Activated T-helper 1 cell treated with anti-CD3 and anti-CD28 coated beads, Interleukin-12 subunit alpha, Interleukin-12 subunit beta, Interleukin-2, Interleukin-4 antibody, amounts not matched to agents 30 ng/mL and 10 ng/mL and 1 ng/mL, durations not matched to agents 14 hours and 24 hours and 36 hours (primary cell): Measurements from ENCODE around the gene SOX14. TPM values are rescaled to one million over a fixed set of nuclear protein-coding genes. Genes with fewer than 3 reads are reported as not detected.

ENCODE experiments used
- DNase-seq: peaks from one replicate; pipeline ENCODE4 v3.0.0; 2021; ENCODE audit warnings: low spot score
- H3K27ac Mint-ChIP-seq: one replicate; pipeline ENCODE4 v1.8.0; 2021; ENCODE audit warnings: mild to moderate bottlenecking, mixed read lengths
- H3K27me3 Mint-ChIP-seq: one replicate; pipeline ENCODE4 v1.8.0; 2022; ENCODE audit warnings: mild to moderate bottlenecking, moderate library complexity, mixed read lengths; ENCODE audit not compliant: insufficient read depth
- H3K36me3 Mint-ChIP-seq: one replicate; pipeline ENCODE4 v1.8.0; 2021; ENCODE audit warnings: low read depth, mixed read lengths
- H3K4me1 Mint-ChIP-seq: one replicate; pipeline ENCODE4 v1.8.0; 2021; ENCODE audit warnings: low read depth, mixed read lengths
- H3K4me3 Mint-ChIP-seq: one replicate; pipeline ENCODE4 v1.8.0; 2021; ENCODE audit warnings: mild to moderate bottlenecking, moderate library complexity, mixed read lengths
- H3K9me3 Mint-ChIP-seq: one replicate; pipeline ENCODE4 v1.8.0; 2021; ENCODE audit warnings: mixed read lengths
- intact Hi-C: fragments of 100-400 bp; cut with micrococcal nuclease; formaldehyde crosslinking; loops from one replicate; pipeline ENCODE4 v1.15.1; 2024
- total RNA-seq: library from RNA; stranded (reverse); gene quantifications from 2 replicates; pipeline ENCODE4 v1.2.3, GENCODE V29; 2022

SOX14 gene
- total RNA-seq, result not detected in 2 replicates

- no peaks in the 10 kb centered on the region for H3K4me1 Mint-ChIP-seq
- peak within 1 kb of the TSS; percentile 33 for H3K4me3 Mint-ChIP-seq
- H3K36me3 Mint-ChIP-seq, result no peaks in the 10 kb centered on the region
- H3K9me3 Mint-ChIP-seq, result peaks cover 6% of the 10 kb centered on the region
- H3K27ac Mint-ChIP-seq, result peak within 1 kb of the TSS; percentile 29
- intact Hi-C loops, result no loop called here
- DNase-seq, result no peak
- H3K27me3 Mint-ChIP-seq, result peaks cover 66% of the 10 kb centered on the region
Observed at GRCh38 chr3:137764001-137764433, at the start of gene SOX14. SOX14 (plus strand) TSS chr3:137764315; CDS start chr3:137764785, 470 bp downstream.

DNA sequence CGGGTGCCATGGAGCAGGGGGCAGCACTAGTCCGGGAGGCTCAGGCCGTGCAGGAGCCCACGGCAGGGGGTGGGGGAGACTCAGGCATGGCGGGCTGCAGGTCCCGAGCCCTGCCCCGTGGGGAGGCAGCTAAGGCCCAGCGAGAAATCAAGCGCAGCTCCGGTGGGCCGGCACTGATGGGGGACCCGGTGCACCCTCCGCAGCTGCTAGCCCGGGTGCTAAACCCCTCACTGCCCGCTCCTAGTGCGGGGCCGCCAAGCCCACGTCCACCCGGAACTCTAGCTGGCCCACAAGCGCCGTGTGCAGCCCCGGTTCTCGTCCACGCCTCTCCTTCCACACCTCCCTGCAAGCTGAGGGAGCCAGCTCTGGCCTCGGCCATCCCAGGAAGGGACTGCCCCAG is 49.6 kb upstream of the SOX14 start:
- Mint-ChIP-seq H3K36me3 (no peaks in the 10 kb centered on the region), H3K4me3 (no peak overlapping the region), H3K4me1 (no peaks in the 10 kb centered on the region), H3K27me3 (no peaks in the 10 kb centered on the region), H3K9me3 (peaks cover 18% of the 10 kb centered on the region), H3K27ac (no peak overlapping the region)
- intact Hi-C loops, result no loop called here
- DNase-seq, result no peak

GRCh38 chr3:137724240-137724639 is 39.9 kb upstream of the SOX14 start:
- Mint-ChIP-seq H3K27me3 (no peaks in the 10 kb centered on the region), H3K4me1 (no peaks in the 10 kb centered on the region), H3K9me3 (peaks cover 3% of the 10 kb centered on the region), H3K27ac (no peak overlapping the region), H3K4me3 (no peak overlapping the region), H3K36me3 (no peaks in the 10 kb centered on the region)
- intact Hi-C loops, result no loop called here
- DNase-seq, result no peak

DNA sequence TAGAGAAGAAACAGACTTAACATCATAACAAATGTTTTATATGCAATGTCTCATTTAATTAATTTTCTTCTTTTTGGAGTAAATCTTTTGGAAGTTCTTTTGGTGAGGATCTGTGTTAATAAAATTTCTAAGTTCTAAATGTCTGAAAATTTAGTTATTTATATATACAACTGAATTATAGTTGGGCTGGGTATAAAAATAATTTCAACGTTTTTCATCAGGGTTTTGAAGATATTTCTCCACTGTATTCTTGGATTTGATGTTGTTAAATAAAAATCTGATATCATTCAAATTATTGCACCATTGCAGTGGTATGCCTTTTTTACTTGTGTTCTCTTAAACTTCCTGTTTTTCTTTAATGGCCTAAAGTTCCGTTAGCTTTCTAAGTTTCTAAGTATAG is 26.9 kb upstream of the SOX14 start:
- H3K4me3 Mint-ChIP-seq, result no peak overlapping the region
- H3K36me3 Mint-ChIP-seq, result no peaks in the 10 kb centered on the region
- H3K27me3 Mint-ChIP-seq, result peaks cover 7% of the 10 kb centered on the region
- intact Hi-C loops, result no loop called here
- peaks cover 4% of the 10 kb centered on the region for H3K9me3 Mint-ChIP-seq
- no peak overlapping the region for H3K27ac Mint-ChIP-seq
- no peak for DNase-seq
- no peaks in the 10 kb centered on the region for H3K4me1 Mint-ChIP-seq

GRCh38 chr3:137738710-137739109 is 25.4 kb upstream of the SOX14 start:
- no peak overlapping the region for H3K4me3 Mint-ChIP-seq
- H3K27ac Mint-ChIP-seq, result no peak overlapping the region
- no peak for DNase-seq
- H3K9me3 Mint-ChIP-seq, result no peaks in the 10 kb centered on the region
- intact Hi-C loops, result no loop called here
- no peaks in the 10 kb centered on the region for H3K4me1 Mint-ChIP-seq
- H3K27me3 Mint-ChIP-seq, result peaks cover 7% of the 10 kb centered on the region
- no peaks in the 10 kb centered on the region for H3K36me3 Mint-ChIP-seq

- no peak overlapping the region for H3K27ac Mint-ChIP-seq
- H3K4me1 Mint-ChIP-seq, result no peaks in the 10 kb centered on the region
- peaks cover 7% of the 10 kb centered on the region for H3K27me3 Mint-ChIP-seq
- no peak for DNase-seq
- H3K9me3 Mint-ChIP-seq, result no peaks in the 10 kb centered on the region
- intact Hi-C loops, result no loop called here
- no peaks in the 10 kb centered on the region for H3K36me3 Mint-ChIP-seq
- no peak overlapping the region for H3K4me3 Mint-ChIP-seq
Observed at GRCh38 chr3:137743608-137744007, 20.5 kb upstream of the SOX14 start.

DNA sequence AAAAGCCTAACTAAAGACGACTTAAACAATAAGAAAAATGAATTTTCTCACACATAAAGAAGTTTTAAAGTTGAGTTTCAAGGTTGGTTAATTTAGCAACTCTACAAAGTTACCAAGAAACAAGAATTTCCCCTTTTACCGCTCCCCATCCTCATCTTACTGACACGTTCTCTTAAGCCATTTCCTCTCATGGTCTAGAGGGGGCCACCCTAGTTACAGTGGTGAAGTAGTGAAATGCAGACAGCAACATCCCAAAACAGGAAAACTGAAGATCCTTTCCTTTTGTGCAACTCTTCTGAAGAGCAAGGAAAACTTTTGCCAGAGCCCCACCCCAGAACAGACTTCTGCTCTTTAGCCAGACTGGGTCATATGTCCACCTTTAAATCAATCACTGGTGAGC is 17.3 kb upstream of the SOX14 start:
- no peaks in the 10 kb centered on the region for H3K4me1 Mint-ChIP-seq
- H3K9me3 Mint-ChIP-seq, result no peaks in the 10 kb centered on the region
- no peak overlapping the region for H3K27ac Mint-ChIP-seq
- no peaks in the 10 kb centered on the region for H3K36me3 Mint-ChIP-seq
- no peaks in the 10 kb centered on the region for H3K27me3 Mint-ChIP-seq
- intact Hi-C loops, result no loop called here
- H3K4me3 Mint-ChIP-seq, result no peak overlapping the region
- no peak for DNase-seq

DNA sequence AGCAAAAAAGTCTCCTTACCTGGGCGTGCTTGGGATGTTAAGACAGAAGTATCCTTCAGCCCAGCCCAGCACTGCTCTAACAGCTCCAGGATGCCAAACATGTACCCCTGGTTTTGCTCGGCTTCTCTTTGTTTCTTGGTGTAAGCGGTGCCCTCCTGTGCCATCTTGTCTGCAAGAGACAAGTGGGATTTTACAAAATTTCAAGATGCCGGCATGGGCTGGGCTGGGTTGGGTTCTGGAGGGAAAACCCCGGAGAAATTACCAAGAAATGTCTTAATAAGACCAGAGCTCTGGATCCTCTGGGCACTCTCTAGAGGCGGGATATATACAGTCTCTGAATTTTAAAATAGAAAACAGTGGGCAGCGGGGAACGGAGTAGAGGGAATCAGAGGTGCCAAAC is 4.6 kb upstream of the SOX14 start:
- intact Hi-C loops, result no loop called here
- Mint-ChIP-seq H3K36me3 (no peaks in the 10 kb centered on the region), H3K27me3 (peaks cover 36% of the 10 kb centered on the region), H3K4me3 (no peak overlapping the region), H3K4me1 (no peaks in the 10 kb centered on the region), H3K27ac (no peak overlapping the region), H3K9me3 (no peaks in the 10 kb centered on the region)
- DNase-seq, result no peak

DNA sequence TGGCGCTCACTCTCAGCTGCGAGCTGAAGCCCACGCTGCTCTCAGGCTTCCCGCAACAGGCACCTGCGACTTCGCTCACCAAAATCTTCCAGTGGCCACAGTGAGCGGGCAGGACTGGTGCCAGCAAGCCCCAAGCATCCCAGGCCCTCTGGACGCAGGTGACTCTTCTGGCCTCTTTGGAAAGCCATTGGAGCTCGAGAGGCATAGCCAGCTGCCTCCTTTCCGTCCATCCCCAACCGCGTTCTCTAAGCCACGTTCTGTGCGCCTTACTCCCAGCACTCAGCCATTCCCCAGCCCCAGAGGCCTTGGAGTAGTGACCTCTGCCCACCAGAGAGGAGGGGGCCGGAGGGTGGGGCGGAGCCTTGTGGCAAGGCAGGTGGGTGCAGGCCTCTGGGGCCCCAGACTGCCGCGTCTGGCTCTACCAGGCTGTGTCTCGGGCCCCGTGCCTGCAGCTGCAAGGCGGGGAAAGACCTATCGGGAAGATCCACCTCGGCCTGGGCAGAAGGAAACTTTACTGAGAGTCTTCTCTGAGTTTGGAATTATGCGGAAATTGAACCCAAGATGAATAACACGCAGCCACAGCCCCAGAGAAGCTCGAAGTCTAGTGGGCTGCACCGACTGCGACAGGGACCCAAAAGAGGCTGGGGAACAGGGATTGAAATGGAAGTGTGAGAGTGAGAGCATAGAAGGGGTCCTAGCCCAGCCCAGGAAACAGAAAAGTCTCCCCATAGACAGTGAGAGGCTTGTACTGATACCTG is 3.6 kb upstream of the SOX14 start:
- peaks cover 43% of the 10 kb centered on the region for H3K27me3 Mint-ChIP-seq
- intact Hi-C loops, result no loop called here
- no peak overlapping the region for H3K4me3 Mint-ChIP-seq
- H3K36me3 Mint-ChIP-seq, result no peaks in the 10 kb centered on the region
- H3K4me1 Mint-ChIP-seq, result no peaks in the 10 kb centered on the region
- H3K9me3 Mint-ChIP-seq, result no peaks in the 10 kb centered on the region
- no peak for DNase-seq
- H3K27ac Mint-ChIP-seq, result no peak overlapping the region

- Mint-ChIP-seq H3K9me3 (peaks cover 6% of the 10 kb centered on the region), H3K36me3 (no peaks in the 10 kb centered on the region), H3K27ac (no peak overlapping the region), H3K4me1 (no peaks in the 10 kb centered on the region), H3K4me3 (no peak overlapping the region), H3K27me3 (peaks cover 49% of the 10 kb centered on the region)
- intact Hi-C loops, result no loop called here
- DNase-seq, result no peak
Observed at GRCh38 chr3:137761099-137761562, 3.0 kb upstream of the SOX14 start.

- DNase-seq, result no peak
- H3K4me1 Mint-ChIP-seq, result no peaks in the 10 kb centered on the region
- peaks cover 6% of the 10 kb centered on the region for H3K9me3 Mint-ChIP-seq
- H3K36me3 Mint-ChIP-seq, result no peaks in the 10 kb centered on the region
- H3K27ac Mint-ChIP-seq, result no peak overlapping the region
- intact Hi-C loops, result no loop called here
- peaks cover 53% of the 10 kb centered on the region for H3K27me3 Mint-ChIP-seq
- H3K4me3 Mint-ChIP-seq, result no peak overlapping the region
Observed at GRCh38 chr3:137761563-137762503, 2.3 kb upstream of the SOX14 start.

- DNase-seq, result no peak
- H3K27ac Mint-ChIP-seq, result no peak overlapping the region
- intact Hi-C loops, result no loop called here
- no peaks in the 10 kb centered on the region for H3K4me1 Mint-ChIP-seq
- H3K36me3 Mint-ChIP-seq, result no peaks in the 10 kb centered on the region
- H3K27me3 Mint-ChIP-seq, result peaks cover 61% of the 10 kb centered on the region
- peaks cover 6% of the 10 kb centered on the region for H3K9me3 Mint-ChIP-seq
- no peak overlapping the region for H3K4me3 Mint-ChIP-seq
Observed at GRCh38 chr3:137762674-137763593, 1.2 kb upstream of the SOX14 start.
